ENCODE results near the gene ZNF569. TPM values are rescaled to one million over a fixed set of nuclear protein-coding genes. Genes with fewer than 3 reads are reported as not detected.

ZNF569 gene
- total RNA-seq, 1 donor from 2014 or later = 3.7 TPM

DNA sequence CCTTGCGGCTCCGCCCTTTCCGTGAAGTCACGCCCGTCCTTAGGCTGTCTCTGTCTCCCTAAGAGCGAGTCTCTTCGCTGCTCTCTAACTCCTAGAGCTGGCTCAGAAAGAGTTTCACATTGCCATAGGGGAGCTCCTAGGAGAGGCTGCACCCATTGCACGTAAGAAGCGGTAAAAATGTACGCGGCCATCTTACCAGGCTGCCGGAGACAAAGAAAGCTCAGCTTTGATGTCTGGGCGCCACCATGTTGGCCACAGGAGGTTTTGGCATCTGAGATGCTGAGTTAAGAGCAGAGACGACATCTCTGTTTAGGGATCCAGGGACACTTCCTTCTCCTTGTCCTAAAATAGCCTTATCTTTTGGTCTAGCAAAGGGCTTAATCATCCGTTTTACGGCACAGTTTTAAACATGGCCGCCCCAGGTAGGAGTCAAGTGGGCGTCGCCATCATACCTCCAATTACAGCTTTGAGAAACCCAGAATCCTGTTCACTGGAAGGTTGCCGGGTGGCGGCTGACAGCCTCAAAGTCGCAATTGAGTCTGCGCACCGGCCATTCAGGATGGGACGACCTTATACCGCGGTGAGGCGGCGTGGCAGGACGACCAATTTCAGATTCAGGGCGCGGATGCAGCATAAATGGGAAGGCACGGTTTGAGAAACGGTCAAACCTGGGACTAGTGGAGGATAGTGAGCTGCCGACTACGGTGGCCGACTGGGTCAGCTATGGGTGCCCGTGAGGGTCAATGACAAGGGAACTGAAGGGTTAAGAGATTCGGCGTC, 39.3 kb upstream of the ZNF569 start, which contains the start of gene ZNF793:
Gene ZNF793 (plus strand): TSS at position 553 of the 780 bp plus-strand sequence. CDS start 16,501 bp downstream, outside the sequence.
- Histone ChIP-seq H3K36me3 (peaks cover 0 to 5% of the 10 kb centered on the region in 2 donors), H3K9me3 (no peaks in the 10 kb centered on the region), H3K27me3 (no peaks in the 10 kb centered on the region), H3K27ac (peak within 1 kb of the TSS; percentile 87), H3K4me1 (peaks cover 6% of the 10 kb centered on the region), H3K4me3 (peak within 1 kb of the TSS; percentile 63 to 74)
- intact Hi-C loops (cut with DNase I) = no loop called here
- peak; percentile 67 to 81 for TF ChIP-seq POLR2AphosphoS5 (IDR thresholded peaks at IDR 0.05; ENCODE audit: insufficient read depth in 1 of 2, low read depth in 1 of 2)
- TF ChIP-seq POLR2A (IDR thresholded peaks at IDR 0.05) = no peak
- peak in 1 of 2 donors; percentile 86 for DNase-seq (ENCODE audit: extremely low spot score in 2 of 2)

GRCh38 chr19:37505958-37506386, 38.7 kb upstream of the ZNF569 start:
- Histone ChIP-seq H3K27me3 (no peaks in the 10 kb centered on the region), H3K9me3 (no peaks in the 10 kb centered on the region), H3K27ac (peak overlapping the region; percentile 87), H3K36me3 (no peaks in the 10 kb centered on the region), H3K4me1 (peaks cover 6% of the 10 kb centered on the region), H3K4me3 (peak overlapping the region; percentile 63 to 74)
- DNase-seq (ENCODE audit: extremely low spot score in 2 of 2) = no peak
- TF ChIP-seq POLR2AphosphoS5 (IDR thresholded peaks at IDR 0.05; ENCODE audit: insufficient read depth in 1 of 2, low read depth in 1 of 2) = no peak
- TF ChIP-seq POLR2A (IDR thresholded peaks at IDR 0.05) = no peak
- TF ChIP-seq CTCF (IDR thresholded peaks at IDR 0.05) = no peak
- intact Hi-C loops (cut with DNase I) = no loop called here

DNA sequence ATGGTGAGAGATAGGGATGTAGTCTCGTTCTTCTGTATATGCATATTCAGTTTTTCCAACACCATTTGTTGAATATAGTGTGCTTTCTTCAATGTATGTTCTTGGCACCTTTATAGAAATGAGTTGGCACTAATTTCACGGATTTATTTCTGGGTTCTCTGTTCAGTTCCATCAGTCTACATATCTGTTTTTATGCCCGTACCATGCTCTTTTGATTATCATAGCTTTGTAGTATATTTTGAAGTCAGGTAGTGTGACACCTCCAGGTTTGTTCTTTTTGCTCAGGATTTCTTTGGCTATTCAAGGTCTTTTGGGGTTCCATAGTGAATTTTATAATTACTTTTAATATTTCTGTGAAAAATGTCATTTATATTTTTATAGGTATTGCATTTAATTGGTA, 25.0 kb upstream of the ZNF569 start:
- intact Hi-C loops (cut with DNase I) = no loop called here
- no peak overlapping the region for H3K27ac ChIP-seq
- no peak for TF ChIP-seq POLR2AphosphoS5 (IDR thresholded peaks at IDR 0.05; ENCODE audit: insufficient read depth in 1 of 2, low read depth in 1 of 2)
- TF ChIP-seq POLR2A (IDR thresholded peaks at IDR 0.05) = no peak
- TF ChIP-seq CTCF (IDR thresholded peaks at IDR 0.05) = no peak
- H3K4me3 ChIP-seq = no peak overlapping the region
- no peak for DNase-seq (ENCODE audit: extremely low spot score in 2 of 2)
- H3K27me3 ChIP-seq = no peaks in the 10 kb centered on the region
- H3K9me3 ChIP-seq = peaks cover 22% of the 10 kb centered on the region
- no peaks in the 10 kb centered on the region for H3K36me3 ChIP-seq
- no peaks in the 10 kb centered on the region for H3K4me1 ChIP-seq

DNA sequence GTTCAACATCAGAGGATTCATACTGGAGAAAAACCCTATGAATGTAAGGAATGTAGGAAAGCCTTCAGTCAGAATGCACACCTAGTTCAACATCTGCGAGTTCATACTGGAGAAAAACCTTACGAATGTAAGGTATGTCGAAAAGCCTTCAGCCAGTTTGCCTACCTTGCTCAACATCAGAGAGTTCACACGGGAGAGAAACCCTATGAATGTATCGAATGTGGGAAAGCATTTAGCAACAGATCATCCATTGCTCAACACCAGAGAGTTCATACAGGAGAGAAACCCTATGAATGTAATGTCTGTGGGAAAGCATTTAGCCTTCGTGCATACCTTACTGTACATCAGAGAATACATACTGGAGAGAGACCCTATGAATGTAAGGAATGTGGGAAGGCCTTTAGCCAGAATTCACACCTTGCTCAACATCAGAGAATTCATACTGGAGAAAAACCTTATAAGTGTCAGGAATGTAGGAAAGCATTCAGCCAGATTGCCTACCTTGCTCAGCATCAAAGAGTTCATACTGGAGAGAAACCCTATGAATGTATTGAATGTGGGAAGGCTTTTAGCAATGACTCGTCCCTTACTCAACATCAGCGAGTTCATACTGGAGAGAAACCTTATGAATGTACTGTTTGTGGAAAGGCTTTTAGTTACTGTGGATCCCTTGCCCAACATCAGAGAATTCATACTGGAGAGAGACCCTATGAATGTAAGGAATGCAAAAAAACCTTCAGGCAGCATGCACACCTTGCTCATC, 17.3 kb upstream of the ZNF569 start:
- TF ChIP-seq POLR2A (IDR thresholded peaks at IDR 0.05) (no peak), CTCF (IDR thresholded peaks at IDR 0.05) (no peak), POLR2AphosphoS5 (IDR thresholded peaks at IDR 0.05; ENCODE audit: insufficient read depth in 1 of 2, low read depth in 1 of 2) (no peak)
- no peak overlapping the region for H3K27ac ChIP-seq
- no peaks in the 10 kb centered on the region for H3K4me1 ChIP-seq
- peaks cover 79% of the 10 kb centered on the region for H3K9me3 ChIP-seq
- H3K4me3 ChIP-seq = peak overlapping the region in 1 of 2 donors; percentile 17
- H3K27me3 ChIP-seq = no peaks in the 10 kb centered on the region
- peaks cover 9 to 71% of the 10 kb centered on the region in 2 donors for H3K36me3 ChIP-seq
- intact Hi-C loops (cut with DNase I) = no loop called here
- no peak for DNase-seq (ENCODE audit: extremely low spot score in 2 of 2)

- no peak overlapping the region for H3K4me3 ChIP-seq
- TF ChIP-seq CTCF (IDR thresholded peaks at IDR 0.05) (no peak), POLR2A (IDR thresholded peaks at IDR 0.05) (no peak)
- H3K27me3 ChIP-seq = no peaks in the 10 kb centered on the region
- DNase-seq (ENCODE audit: extremely low spot score in 2 of 2) = no peak
- peaks cover 0 to 60% of the 10 kb centered on the region in 2 donors for H3K36me3 ChIP-seq
- H3K9me3 ChIP-seq = peaks cover 8% of the 10 kb centered on the region
- H3K4me1 ChIP-seq = peaks cover 23% of the 10 kb centered on the region
- intact Hi-C loops (cut with DNase I) = no loop called here
- H3K27ac ChIP-seq = no peak overlapping the region
Measured at GRCh38 chr19:37472165-37472564, 4.9 kb upstream of the ZNF569 start.
